CD4-positive, alpha-beta T cell treated with Interleukin-21 for 1 hour (primary cell): ENCODE data around the gene PGA4.
"Not testable (repeated sequence)": the region's sequence is repeated elsewhere in the genome, so short reads cannot be mapped to it uniquely, and the experiment has no call there.

Experiments
- DNase-seq: peaks from one replicate; pipeline ENCODE4 v3.0.0-alpha.2; 2020

PGA4 gene

GRCh38 chr11:61222047-61222446 lies at the start of gene PGA4:
TSS of gene PGA4 (plus strand) at chr11:61222347. CDS start at chr11:61222401, 54 bp downstream.
- not testable (repeated sequence) for DNase-seq

- no peak for DNase-seq
Measured at GRCh38 chr11:61172356-61172755, 49.8 kb upstream of the PGA4 start.

- DNase-seq: no peak
Measured at GRCh38 chr11:61172888-61173287, 49.3 kb upstream of the PGA4 start.

DNA sequence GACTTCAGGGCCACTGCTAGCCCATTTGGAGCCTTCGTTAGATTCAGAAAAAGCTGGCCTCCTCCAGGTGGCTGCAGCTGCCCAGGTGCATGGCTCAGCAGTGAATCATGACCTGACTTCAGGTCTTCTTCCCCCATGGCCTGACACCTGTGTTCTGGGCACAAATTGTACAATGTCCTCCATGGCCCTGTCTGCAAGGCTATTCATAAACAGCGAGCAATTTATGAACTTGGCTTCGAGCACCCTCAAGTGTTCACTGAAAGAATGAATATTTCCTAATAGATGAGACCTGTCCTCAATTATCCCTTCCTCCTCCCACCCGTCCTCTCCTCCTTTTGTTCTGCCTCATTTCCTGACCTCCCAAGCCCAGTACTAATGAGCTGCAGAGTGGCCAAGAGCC lies 48.7 kb upstream of the PGA4 start:
- DNase-seq: no peak

DNA sequence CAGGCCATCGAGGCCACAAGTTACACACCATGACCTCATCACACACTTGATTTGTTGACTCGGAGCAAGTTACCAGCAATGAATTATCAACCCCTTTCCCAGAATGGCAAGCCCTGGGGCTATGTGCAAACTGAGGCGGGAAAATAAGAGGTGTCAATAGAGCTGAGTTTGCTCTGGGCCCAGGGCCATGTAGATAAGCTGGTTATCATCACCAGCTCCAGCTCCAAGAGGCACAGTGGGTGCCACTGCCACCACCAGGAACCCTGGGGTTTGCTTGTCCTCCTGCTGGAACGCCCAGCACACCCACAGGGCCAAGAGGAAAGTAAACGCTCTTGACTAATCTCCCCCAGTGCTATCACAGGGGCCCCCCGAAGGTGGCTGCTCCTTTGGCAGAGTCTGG lies 47.9 kb upstream of the PGA4 start:
- DNase-seq: no peak

- no peak for DNase-seq
Measured at GRCh38 chr11:61174949-61175348, 47.2 kb upstream of the PGA4 start.

- DNase-seq: no peak
Measured at GRCh38 chr11:61176446-61176845, 45.7 kb upstream of the PGA4 start.

- DNase-seq: not testable (repeated sequence)
Measured at GRCh38 chr11:61180205-61180604, 41.9 kb upstream of the PGA4 start.

DNA sequence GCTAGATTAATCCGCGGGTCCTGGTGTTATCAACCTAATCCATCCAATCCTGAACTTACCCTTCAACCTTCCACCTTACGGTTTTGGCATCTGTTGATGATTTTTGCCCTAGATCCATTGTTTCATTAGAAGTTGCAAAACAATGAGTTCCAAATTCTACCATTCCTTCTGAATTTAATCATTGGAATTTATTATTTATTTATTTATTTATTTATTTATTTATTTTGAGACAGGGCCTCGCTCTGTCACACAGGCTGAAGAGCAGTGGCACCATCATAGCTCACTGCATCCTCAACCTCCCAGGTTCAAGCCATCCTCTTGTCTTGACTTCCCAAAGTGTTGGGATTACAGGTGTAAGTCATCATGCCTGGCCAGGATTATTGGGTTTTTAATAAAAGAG lies 40.7 kb upstream of the PGA4 start:
- no peak for DNase-seq

- no peak for DNase-seq
Measured at GRCh38 chr11:61183645-61184044, 38.5 kb upstream of the PGA4 start.

GRCh38 chr11:61186504-61186903 lies 35.6 kb upstream of the PGA4 start:
- DNase-seq: no peak

- peak; percentile 80 for DNase-seq
Measured at GRCh38 chr11:61187505-61188130, 34.5 kb upstream of the PGA4 start.

GRCh38 chr11:61189933-61190332 lies 32.2 kb upstream of the PGA4 start:
- no peak for DNase-seq

DNA sequence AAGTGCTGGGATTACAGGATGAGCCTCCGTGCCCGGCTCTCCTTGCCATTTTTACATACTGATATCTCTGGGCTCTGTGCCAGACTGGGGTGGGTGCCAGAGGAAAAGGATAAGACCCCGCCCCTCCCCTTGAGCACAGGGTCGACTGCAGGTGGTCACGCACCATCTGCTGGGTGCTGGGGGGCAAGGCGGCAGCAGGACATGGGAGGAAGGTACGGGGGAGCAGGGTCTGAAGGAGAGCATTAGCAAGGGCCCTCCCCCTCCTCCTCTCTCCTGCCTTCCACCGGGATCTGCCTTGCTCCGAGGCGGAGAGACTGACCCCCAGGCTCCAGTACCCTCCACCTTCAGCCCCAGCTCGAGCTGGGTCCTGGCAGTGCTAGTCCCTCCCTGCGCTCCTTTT lies 28.6 kb upstream of the PGA4 start:
- DNase-seq: no peak

GRCh38 chr11:61194169-61194671 lies 27.9 kb upstream of the PGA4 start:
- no peak for DNase-seq

DNA sequence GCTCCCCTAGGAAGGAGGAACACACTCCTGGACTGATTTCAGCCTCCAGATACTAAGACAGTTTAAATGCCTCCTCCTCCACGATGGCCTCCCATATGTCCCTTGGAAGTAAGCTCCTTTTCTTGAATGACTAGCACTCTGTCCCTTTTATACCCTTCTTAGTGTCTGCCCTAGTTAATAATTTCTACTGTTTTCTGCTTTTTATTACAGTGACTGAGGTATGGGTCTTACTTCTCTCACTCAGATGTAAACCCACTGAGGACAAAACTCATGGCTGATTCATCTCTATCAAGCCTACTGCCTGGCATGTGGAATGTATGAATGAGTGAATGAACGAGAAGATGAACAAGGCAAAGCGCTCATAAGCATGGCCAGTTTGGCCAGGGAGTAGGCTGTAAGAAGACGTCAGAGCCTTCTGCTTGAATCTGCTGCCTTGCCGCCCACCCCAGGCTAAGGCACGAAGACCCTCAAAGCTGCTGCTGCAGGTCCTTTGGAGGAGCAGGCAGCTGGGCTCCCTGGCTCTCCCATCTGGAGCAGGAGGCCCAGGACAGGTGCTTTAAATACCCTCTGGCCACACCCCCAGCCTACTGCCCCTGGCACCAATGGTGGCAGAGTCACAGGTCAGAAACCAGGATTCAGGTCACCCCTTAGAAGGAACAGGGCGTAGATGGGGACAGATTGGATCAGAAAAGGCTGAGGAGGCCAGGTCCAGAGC lies 27.0 kb upstream of the PGA4 start:
- DNase-seq: no peak

DNA sequence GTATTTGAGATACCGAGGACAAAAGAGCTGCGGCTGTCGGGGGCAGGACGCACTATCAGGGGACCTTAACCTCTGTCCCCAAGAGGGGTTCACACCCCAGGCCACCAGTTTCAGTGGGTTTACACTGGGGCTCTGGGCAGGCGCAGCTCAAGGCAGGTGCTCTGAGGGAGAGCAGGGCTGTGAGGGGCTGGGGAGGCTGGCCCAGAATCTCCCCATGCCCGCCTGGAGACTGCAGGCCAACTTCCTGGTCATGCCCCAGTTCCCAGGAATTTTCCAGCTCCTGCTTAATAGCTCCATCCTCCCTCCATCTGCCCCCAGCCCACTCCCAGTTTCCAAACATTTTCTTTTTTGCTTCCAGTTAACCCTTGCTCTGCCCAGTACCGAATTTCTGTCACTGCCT lies 26.4 kb upstream of the PGA4 start:
- no peak for DNase-seq

- DNase-seq: no peak
Measured at GRCh38 chr11:61198361-61198760, 23.8 kb upstream of the PGA4 start.

DNA sequence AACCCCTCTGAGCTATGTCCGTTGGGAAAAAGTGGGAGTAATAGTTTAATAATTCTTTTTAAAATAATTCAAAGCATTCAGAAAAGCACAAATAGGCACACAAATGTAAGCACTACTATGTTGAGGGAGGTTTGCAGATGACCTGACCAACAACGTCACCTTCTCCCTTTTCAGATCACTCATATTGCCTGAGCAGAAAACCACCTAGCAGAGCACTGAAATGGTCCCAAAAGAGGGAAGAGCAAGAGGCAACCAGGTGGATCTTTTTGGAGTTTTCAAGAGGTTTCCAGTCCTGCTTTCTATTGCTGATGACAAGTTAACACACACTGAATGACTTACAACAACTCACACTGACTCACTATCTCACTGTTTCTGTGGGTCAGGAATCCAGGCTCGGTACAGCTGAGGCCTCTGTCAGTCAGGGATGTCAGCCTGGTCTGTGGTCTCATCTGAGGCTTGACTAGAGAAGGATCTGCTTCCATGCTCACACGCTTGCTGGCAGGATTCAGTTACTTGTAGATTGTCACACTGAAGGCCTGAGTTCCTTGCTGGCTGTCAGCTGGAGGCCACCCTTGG lies 23.1 kb upstream of the PGA4 start:
- DNase-seq: no peak

DNA sequence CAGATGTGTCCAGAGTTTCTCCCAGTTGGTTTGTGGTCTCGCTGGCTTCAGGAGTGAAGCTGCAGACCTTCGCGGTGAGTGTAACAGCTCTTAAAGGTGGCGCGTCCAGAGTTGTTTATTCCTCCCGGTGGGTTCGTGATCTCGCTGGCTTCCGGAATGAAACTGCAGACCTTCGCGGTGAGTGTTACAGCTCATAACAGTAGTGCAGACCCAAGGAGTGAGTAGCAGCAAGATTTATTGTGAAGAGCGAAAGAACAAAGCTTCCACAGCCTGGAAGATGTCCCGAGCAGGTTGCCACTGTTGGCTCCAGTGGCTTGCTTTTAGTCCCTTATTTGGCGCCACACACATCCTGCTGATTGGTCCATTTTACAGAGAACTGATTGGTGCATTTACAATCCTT lies 20.7 kb upstream of the PGA4 start:
- no peak for DNase-seq

DNA sequence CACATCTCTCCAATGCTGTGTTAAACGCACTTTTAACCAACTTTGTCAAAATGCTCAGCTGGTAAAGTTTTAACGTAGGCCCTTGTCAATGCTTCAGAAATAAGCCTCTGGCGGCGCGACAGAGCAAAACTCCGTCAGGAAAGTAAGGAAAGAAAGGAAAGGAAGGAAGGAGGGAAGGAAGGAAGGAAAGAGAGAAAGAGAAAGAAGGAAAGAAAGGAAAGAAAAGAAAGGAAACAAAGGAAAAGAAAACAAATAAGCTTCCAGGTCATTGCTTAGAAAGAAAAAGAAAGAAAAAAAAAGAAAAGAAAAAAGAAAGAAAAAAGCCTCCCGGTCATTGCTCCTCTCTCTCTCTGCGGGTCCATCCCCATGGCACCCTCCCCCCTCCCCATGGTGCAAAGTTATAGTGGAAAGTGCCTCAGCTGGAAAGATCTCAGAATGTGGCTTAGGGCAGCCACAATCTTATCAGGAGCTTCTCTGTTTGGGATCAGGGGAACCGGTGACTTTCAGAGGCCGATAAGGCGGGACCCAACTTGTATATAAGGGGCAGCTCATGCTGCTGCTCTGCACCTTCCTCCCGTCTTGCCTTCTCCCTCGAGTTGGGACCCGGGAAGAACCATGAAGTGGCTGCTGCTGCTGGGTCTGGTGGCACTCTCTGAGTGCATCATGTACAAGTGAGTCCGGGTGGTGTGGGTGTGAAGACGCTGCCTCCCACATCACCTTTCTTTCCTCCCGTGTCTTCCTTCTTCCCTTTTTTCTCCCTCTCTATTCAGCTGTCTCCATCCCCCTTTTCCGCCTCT lies 19.0 kb upstream of the PGA4 start, which contains the start of gene PGA3:
Gene PGA3, plus strand, starts transcription at position 566 of the 797 bp plus-strand sequence. Its CDS starts 50 bp downstream, at position 616.
- not testable (repeated sequence) for DNase-seq

- not testable (repeated sequence) for DNase-seq
Measured at GRCh38 chr11:61203873-61204272, 18.3 kb upstream of the PGA4 start.

GRCh38 chr11:61204502-61205059 lies 17.6 kb upstream of the PGA4 start:
- not testable (repeated sequence) for DNase-seq
